GM12865 (cell line): ENCODE results near the gene CD3E.

Source experiments
- DNase-seq: peaks from one replicate; pipeline ENCODE4 v3.0.0; 2010; ENCODE audit warnings: low read depth
- H3K4me3 ChIP-seq: 2 replicates; pipeline ENCODE4 v1.5.1; 2011; ENCODE audit warnings: mild to moderate bottlenecking, low read depth, low read length, control low read depth
- TF ChIP-seq, protein P1 (sequence below): IDR thresholded peaks from 2 replicates; pipeline ENCODE4 v1.5.1; 2011; ENCODE audit warnings: low read length, control low read depth, low read depth, inconsistent platforms; ENCODE audit not compliant: insufficient read depth; ENCODE audit errors: missing control alignments

CD3E gene

DNA sequence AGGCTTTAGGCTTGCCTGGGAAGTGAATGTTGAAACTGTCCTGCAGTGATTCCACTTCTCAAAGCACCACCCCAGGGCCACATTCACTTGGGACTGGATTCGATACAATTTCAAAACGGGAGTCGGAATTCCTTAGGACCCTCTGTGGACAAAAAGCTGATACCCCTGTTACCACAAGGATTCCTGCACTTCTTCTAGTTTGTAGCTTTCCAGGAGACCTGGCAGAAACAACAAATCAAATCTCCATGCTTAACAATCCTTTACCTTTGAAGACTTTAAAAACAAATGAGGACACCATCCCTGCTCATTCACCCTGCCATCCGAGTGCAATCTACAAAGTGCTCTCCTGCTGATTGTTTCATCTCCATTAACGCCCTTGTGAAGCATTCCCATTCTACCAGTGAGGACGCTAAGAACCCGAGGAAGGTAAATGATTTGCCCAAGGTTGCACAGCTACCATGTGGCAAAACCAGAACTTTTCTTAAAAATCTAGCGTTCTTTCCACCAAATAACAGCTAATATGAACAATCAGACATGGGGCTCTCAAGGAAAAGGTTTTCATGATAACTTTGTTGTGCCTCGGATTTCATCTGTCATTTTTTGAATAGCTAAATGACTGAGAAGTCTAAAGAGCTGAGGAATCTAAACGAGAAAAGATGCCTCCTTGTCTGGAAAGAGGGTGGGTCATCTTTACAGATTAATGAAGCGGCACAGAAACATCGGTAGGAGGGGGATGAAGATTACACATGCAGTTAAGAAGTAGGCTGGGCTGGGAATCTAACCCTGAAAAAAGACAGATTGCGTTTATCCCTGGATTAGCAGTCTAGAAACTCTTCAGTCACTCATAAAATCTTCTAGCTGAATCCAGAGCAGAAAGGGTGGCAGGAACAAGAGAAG, 39.7 kb upstream of the CD3E start:
- H3K4me3 ChIP-seq, result no peak overlapping the region
- DNase-seq, result no peak
- TF ChIP-seq, protein P1, sequence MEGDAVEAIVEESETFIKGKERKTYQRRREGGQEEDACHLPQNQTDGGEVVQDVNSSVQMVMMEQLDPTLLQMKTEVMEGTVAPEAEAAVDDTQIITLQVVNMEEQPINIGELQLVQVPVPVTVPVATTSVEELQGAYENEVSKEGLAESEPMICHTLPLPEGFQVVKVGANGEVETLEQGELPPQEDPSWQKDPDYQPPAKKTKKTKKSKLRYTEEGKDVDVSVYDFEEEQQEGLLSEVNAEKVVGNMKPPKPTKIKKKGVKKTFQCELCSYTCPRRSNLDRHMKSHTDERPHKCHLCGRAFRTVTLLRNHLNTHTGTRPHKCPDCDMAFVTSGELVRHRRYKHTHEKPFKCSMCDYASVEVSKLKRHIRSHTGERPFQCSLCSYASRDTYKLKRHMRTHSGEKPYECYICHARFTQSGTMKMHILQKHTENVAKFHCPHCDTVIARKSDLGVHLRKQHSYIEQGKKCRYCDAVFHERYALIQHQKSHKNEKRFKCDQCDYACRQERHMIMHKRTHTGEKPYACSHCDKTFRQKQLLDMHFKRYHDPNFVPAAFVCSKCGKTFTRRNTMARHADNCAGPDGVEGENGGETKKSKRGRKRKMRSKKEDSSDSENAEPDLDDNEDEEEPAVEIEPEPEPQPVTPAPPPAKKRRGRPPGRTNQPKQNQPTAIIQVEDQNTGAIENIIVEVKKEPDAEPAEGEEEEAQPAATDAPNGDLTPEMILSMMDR, result no peak

GRCh38 chr11:118265954-118266353, 38.6 kb upstream of the CD3E start:
- TF ChIP-seq, protein P1, result no peak
- no peak overlapping the region for H3K4me3 ChIP-seq
- no peak for DNase-seq

DNA sequence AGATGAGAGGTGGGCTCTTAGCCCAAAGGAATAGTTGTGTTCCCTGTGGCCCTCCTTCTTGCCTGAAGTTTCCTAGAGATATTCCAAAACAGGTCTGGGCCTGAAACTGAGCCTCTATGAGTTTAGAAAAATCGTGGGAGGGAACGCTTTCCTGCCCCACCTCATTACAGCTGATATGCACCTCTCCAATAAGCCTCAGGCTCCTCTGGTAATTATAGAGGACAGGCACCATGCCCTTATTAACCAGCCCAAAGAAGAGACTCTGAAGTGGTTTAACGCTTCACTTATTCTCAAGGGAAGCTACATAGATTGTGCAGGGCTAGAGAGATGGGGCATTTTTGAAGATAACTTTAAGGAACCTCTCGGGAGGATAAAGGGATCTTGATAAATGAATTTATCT, 37.0 kb upstream of the CD3E start:
- TF ChIP-seq, protein P1, result no peak
- no peak overlapping the region for H3K4me3 ChIP-seq
- no peak for DNase-seq

GRCh38 chr11:118272001-118272400, 32.5 kb upstream of the CD3E start:
- no peak overlapping the region for H3K4me3 ChIP-seq
- no peak for DNase-seq
- TF ChIP-seq, protein P1, result no peak

DNA sequence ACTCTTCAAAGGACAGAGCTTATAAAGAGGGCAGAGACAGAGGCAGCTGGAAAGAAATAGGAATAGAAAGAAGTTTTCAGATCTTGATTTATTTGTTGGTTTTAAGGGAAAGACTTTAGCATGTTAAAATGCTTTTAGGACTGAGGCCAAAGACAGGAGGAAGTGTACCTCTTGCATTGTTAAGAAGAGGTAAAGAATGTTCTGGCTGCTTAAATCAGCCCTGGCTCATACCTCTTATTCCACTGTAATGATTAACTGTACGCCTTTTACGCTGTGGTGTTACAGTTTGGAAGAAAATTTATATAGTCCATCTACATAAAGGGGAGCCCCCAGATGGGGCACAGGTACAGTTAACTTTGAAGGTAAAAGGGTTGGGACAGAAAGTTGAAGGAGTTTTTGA, 30.3 kb upstream of the CD3E start:
- TF ChIP-seq, protein P1, result no peak
- no peak overlapping the region for H3K4me3 ChIP-seq
- DNase-seq, result no peak

- no peak for DNase-seq
- TF ChIP-seq, protein P1, result no peak
- H3K4me3 ChIP-seq, result no peak overlapping the region
Observed at GRCh38 chr11:118275176-118275575, 29.4 kb upstream of the CD3E start.

- TF ChIP-seq, protein P1, result no peak
- no peak for DNase-seq
- H3K4me3 ChIP-seq, result no peak overlapping the region
Observed at GRCh38 chr11:118276422-118276821, 28.1 kb upstream of the CD3E start.
